Epithelial cell of prostate (primary cell): ENCODE data around the gene PEAK1.

Source experiments
- DNase-seq: peaks from one replicate; pipeline ENCODE4 v3.0.0-alpha.2; 2011; ENCODE audit warnings: low read depth, low spot score
- H3K27ac ChIP-seq: fragments of 450-650 bp; 2 replicates; pipeline ENCODE4 v1.5.1; 2017; ENCODE audit warnings: mild to moderate bottlenecking

PEAK1 gene

GRCh38 chr15:77419836-77420609 lies at the start of gene PEAK1:
TSS of gene PEAK1 (minus strand) at chr15:77420104. CDS start at chr15:77181926, 238,178 bp downstream.
- peak; percentile 89 for DNase-seq
- peak within 1 kb of the TSS; percentile 80 for H3K27ac ChIP-seq

- no peak overlapping the region for H3K27ac ChIP-seq
- DNase-seq = no peak
These were observed 49.0 kb upstream of the PEAK1 start for GRCh38 chr15:77468896-77469295.

- no peak overlapping the region for H3K27ac ChIP-seq
- DNase-seq = no peak
These were observed 46.6 kb upstream of the PEAK1 start for GRCh38 chr15:77466521-77466920.

- DNase-seq = no peak
- H3K27ac ChIP-seq = no peak overlapping the region
These were observed 44.4 kb upstream of the PEAK1 start for GRCh38 chr15:77464129-77464865.

GRCh38 chr15:77461486-77461885 lies 41.6 kb upstream of the PEAK1 start:
- no peak overlapping the region for H3K27ac ChIP-seq
- no peak for DNase-seq

GRCh38 chr15:77459031-77459430 lies 39.1 kb upstream of the PEAK1 start:
- no peak overlapping the region for H3K27ac ChIP-seq
- no peak for DNase-seq

- peak overlapping the region; percentile 23 for H3K27ac ChIP-seq
- no peak for DNase-seq
These were observed 38.0 kb upstream of the PEAK1 start for GRCh38 chr15:77457905-77458265.

GRCh38 chr15:77457191-77457904 lies 37.4 kb upstream of the PEAK1 start:
- H3K27ac ChIP-seq = peak overlapping the region; percentile 23
- no peak for DNase-seq

GRCh38 chr15:77456746-77457145 lies 36.8 kb upstream of the PEAK1 start:
- DNase-seq = no peak
- no peak overlapping the region for H3K27ac ChIP-seq

- H3K27ac ChIP-seq = no peak overlapping the region
- DNase-seq = no peak
These were observed 35.9 kb upstream of the PEAK1 start for GRCh38 chr15:77455696-77456321.

GRCh38 chr15:77454951-77455350 lies 35.0 kb upstream of the PEAK1 start:
- no peak for DNase-seq
- no peak overlapping the region for H3K27ac ChIP-seq

GRCh38 chr15:77454265-77454664 lies 34.4 kb upstream of the PEAK1 start:
- no peak for DNase-seq
- no peak overlapping the region for H3K27ac ChIP-seq

GRCh38 chr15:77446840-77447390 lies 27.0 kb upstream of the PEAK1 start:
- no peak for DNase-seq

GRCh38 chr15:77440378-77440999 lies 20.6 kb upstream of the PEAK1 start:
- no peak for DNase-seq
- H3K27ac ChIP-seq = no peak overlapping the region

More at GRCh38 chr15:77446840-77447390, 27.0 kb upstream of the PEAK1 start:
- H3K27ac ChIP-seq = no peak overlapping the region

GRCh38 chr15:77437264-77437663 lies 17.4 kb upstream of the PEAK1 start:
- H3K27ac ChIP-seq = no peak overlapping the region
- no peak for DNase-seq

GRCh38 chr15:77436822-77437221 lies 16.9 kb upstream of the PEAK1 start:
- no peak overlapping the region for H3K27ac ChIP-seq
- DNase-seq = no peak

GRCh38 chr15:77430652-77431051 lies 10.7 kb upstream of the PEAK1 start:
- no peak overlapping the region for H3K27ac ChIP-seq
- no peak for DNase-seq

- H3K27ac ChIP-seq = no peak overlapping the region
These were observed 10.3 kb upstream of the PEAK1 start for GRCh38 chr15:77430213-77430612.

GRCh38 chr15:77426871-77427270 lies 7.0 kb upstream of the PEAK1 start:
- DNase-seq = no peak
- no peak overlapping the region for H3K27ac ChIP-seq

More at GRCh38 chr15:77430213-77430612, 10.3 kb upstream of the PEAK1 start:
- DNase-seq = no peak

GRCh38 chr15:77426377-77426776 lies 6.5 kb upstream of the PEAK1 start:
- H3K27ac ChIP-seq = no peak overlapping the region
- DNase-seq = no peak
